WTC11 (cell line): ENCODE data around the gene CRBN. TPM values are rescaled to one million over a fixed set of nuclear protein-coding genes. Genes with fewer than 3 reads are reported as not detected.

Experiments
- ATAC-seq: fragments of 200-7000 bp; cut with Tn5 transposase; 2 replicates; pipeline ENCODE4 v1.10.0; 2021; ENCODE audit warnings: mild to moderate bottlenecking, moderate library complexity
- CTCF ChIA-PET: fragments of 300-600 bp; sonication (Branson Sonifier 250); formaldehyde crosslinking; loops from one replicate; lab custom pipeline; 2021; ENCODE audit warnings: antibody characterized with exemption; lab: Charles Lee
- POLR2A ChIA-PET: fragments of 350-600 bp; sonication (Branson Sonifier 250); formaldehyde crosslinking; loops from one replicate; lab custom pipeline; 2021; ENCODE audit warnings: antibody characterized with exemption; lab: Charles Lee
- DNase-seq: peaks from one replicate; pipeline ENCODE4 v3.0.0; 2021; ENCODE audit warnings: low spot score
- H3K27ac Mint-ChIP-seq: 2 replicates; pipeline ENCODE4 v1.8.0; 2021; ENCODE audit warnings: mixed read lengths
- H3K27me3 Mint-ChIP-seq: 2 replicates; pipeline ENCODE4 v1.8.0; 2021; ENCODE audit warnings: low read depth, mild to moderate bottlenecking, moderate library complexity, mixed read lengths
- H3K36me3 Mint-ChIP-seq: 2 replicates; pipeline ENCODE4 v1.8.0; 2021; ENCODE audit warnings: mixed read lengths
- H3K4me1 Mint-ChIP-seq: 2 replicates; pipeline ENCODE4 v1.8.0; 2022; ENCODE audit warnings: mixed read lengths
- H3K4me3 Mint-ChIP-seq: 2 replicates; pipeline ENCODE4 v1.8.0; 2021; ENCODE audit warnings: mild to moderate bottlenecking, moderate library complexity, mixed read lengths
- H3K9me3 Mint-ChIP-seq: 2 replicates; pipeline ENCODE4 v1.8.0; 2021; ENCODE audit warnings: mixed read lengths
- ARID4B ChIP-seq: sonication (generic); formaldehyde crosslinking; IDR thresholded peaks from 2 replicates; pipeline ENCODE4 v1.8.0; 2023; ENCODE audit warnings: missing genetic modification reagents, mild to moderate bottlenecking, borderline replicate concordance
- CTCF ChIP-seq: fragments of 200-600 bp; IDR thresholded peaks from 2 replicates; pipeline ENCODE4 v1.8.0; 2022; ENCODE audit warnings: antibody characterized with exemption
- E2F5 ChIP-seq: sonication (generic); formaldehyde crosslinking; IDR thresholded peaks from 2 replicates; pipeline ENCODE4 v1.8.1; 2022; ENCODE audit warnings: mild to moderate bottlenecking, moderate library complexity, missing genetic modification reagents
- ELF4 ChIP-seq: sonication (generic); formaldehyde crosslinking; IDR thresholded peaks from 2 replicates; pipeline ENCODE4 v1.8.1; 2022; ENCODE audit warnings: low read depth, mild to moderate bottlenecking, moderate library complexity, missing genetic modification reagents
- FOXP4 ChIP-seq: sonication (generic); formaldehyde crosslinking; IDR thresholded peaks from 2 replicates; pipeline ENCODE4 v1.8.0; 2022; ENCODE audit warnings: mild to moderate bottlenecking, missing genetic modification reagents
- IRF1 ChIP-seq: sonication (generic); formaldehyde crosslinking; IDR thresholded peaks from 2 replicates; pipeline ENCODE4 v1.8.0; 2023; ENCODE audit warnings: missing genetic modification reagents
- JAZF1 ChIP-seq: fragments of 250-450 bp; sonication (Bioruptor Pico); IDR thresholded peaks from 2 replicates; pipeline ENCODE4 v1.9.0; 2021; ENCODE audit warnings: moderate library complexity, mild to moderate bottlenecking, inconsistent platforms
- JUN ChIP-seq: sonication (generic); formaldehyde crosslinking; IDR thresholded peaks from 2 replicates; pipeline ENCODE4 v1.8.0; 2023; ENCODE audit warnings: mild to moderate bottlenecking, missing genetic modification reagents
- MLX ChIP-seq: sonication (generic); formaldehyde crosslinking; IDR thresholded peaks from 2 replicates; pipeline ENCODE4 v1.8.1; 2023; ENCODE audit warnings: mild to moderate bottlenecking, missing genetic modification reagents, moderate library complexity
- MXD4 ChIP-seq: fragments of 250-450 bp; sonication (Bioruptor Pico); IDR thresholded peaks from 2 replicates; pipeline ENCODE4 v1.8.0; 2021; ENCODE audit warnings: mild to moderate bottlenecking, moderate library complexity, borderline replicate concordance
- NFATC4 ChIP-seq: fragments of 250-450 bp; sonication (Bioruptor Pico); IDR thresholded peaks from 2 replicates; pipeline ENCODE4 v1.9.0; 2021; ENCODE audit warnings: mild to moderate bottlenecking
- PREB ChIP-seq: sonication (generic); formaldehyde crosslinking; IDR thresholded peaks from 2 replicates; pipeline ENCODE4 v1.8.1; 2022; ENCODE audit warnings: mild to moderate bottlenecking, missing genetic modification reagents, moderate library complexity, borderline replicate concordance
- PRRX2 ChIP-seq: fragments of 250-450 bp; sonication (Bioruptor Pico); IDR thresholded peaks from 2 replicates; pipeline ENCODE4 v1.8.0; 2021; ENCODE audit warnings: mild to moderate bottlenecking
- SMAD3 ChIP-seq: sonication (generic); formaldehyde crosslinking; IDR thresholded peaks from 2 replicates; pipeline ENCODE4 v1.8.0; 2022; ENCODE audit warnings: missing genetic modification reagents, mild to moderate bottlenecking, borderline replicate concordance
- USF2 ChIP-seq: sonication (generic); formaldehyde crosslinking; IDR thresholded peaks from 2 replicates; pipeline ENCODE4 v1.8.1; 2023; ENCODE audit warnings: mild to moderate bottlenecking, missing genetic modification reagents, moderate library complexity
- ZNF396 ChIP-seq: fragments of 250-450 bp; sonication (Bioruptor Pico); IDR thresholded peaks from 2 replicates; pipeline ENCODE4 v1.8.0; 2021; ENCODE audit warnings: mild to moderate bottlenecking, moderate library complexity, borderline replicate concordance
- total RNA-seq: library from RNA; stranded (reverse); gene quantifications from 3 replicates; pipeline ENCODE4 v1.2.3, GENCODE V29; 2021

CRBN gene
- total RNA-seq, 1 experiment from 2014 or later: 24.4 TPM

GRCh38 chr3:3137526-3137925 is 42.0 kb downstream of the CRBN start:
- ChIA-PET POLR2A (no interaction called here), CTCF (no interaction called here)
- Mint-ChIP-seq H3K27ac (no peak overlapping the region), H3K27me3 (no peaks in the 10 kb centered on the region), H3K9me3 (no peaks in the 10 kb centered on the region; the same call in 1 of the 2 replicates), H3K36me3 (peaks cover 41% of the 10 kb centered on the region), H3K4me1 (no peaks in the 10 kb centered on the region), H3K4me3 (no peak overlapping the region)
- DNase-seq (no peak), ATAC-seq (no peak)
- no peak for TF ChIP-seq IRF1 (CRISPR knock-in tag)
- no peak for TF ChIP-seq NFATC4 (CRISPR knock-in tag)
- no peak for TF ChIP-seq PRRX2 (CRISPR knock-in tag)
- no peak for TF ChIP-seq ELF4 (CRISPR knock-in tag)
- no peak for TF ChIP-seq PREB
- no peak for TF ChIP-seq USF2
- TF ChIP-seq SMAD3 (CRISPR knock-in tag): no peak
- no peak for TF ChIP-seq ZNF396 (CRISPR knock-in tag)
- no peak for TF ChIP-seq ARID4B (CRISPR knock-in tag)
- TF ChIP-seq JUN (CRISPR knock-in tag): no peak
- no peak for TF ChIP-seq JAZF1 (CRISPR knock-in tag)
- TF ChIP-seq FOXP4 (CRISPR knock-in tag): no peak
- TF ChIP-seq MXD4 (CRISPR knock-in tag): no peak
- no peak for TF ChIP-seq CTCF
- TF ChIP-seq E2F5 (CRISPR knock-in tag): no peak
- no peak for TF ChIP-seq MLX
